Sigmoid colon (tissue), 4 donors: ENCODE measurements around the gene KCNQ2.

Experiments
- CTCF ChIP-seq, 4 experiments: fragments of 450-650 bp in 3 of 4; fragments of 200-600 bp in 1 of 4; IDR thresholded peaks; one replicate each; pipeline ENCODE4 v1.5.1; 2016 to 2019; ENCODE audit warnings: antibody characterized with exemption in 4 of 4, mild to moderate bottlenecking in 3 of 4, moderate library complexity in 2 of 4
- POLR2A ChIP-seq, 2 donors: fragments of 450-650 bp; IDR thresholded peaks; one replicate each; pipeline ENCODE4 v1.6.1; 2016; ENCODE audit warnings: antibody characterized with exemption in 2 of 2, mild to moderate bottlenecking in 2 of 2, moderate library complexity in 2 of 2
- POLR2AphosphoS5 ChIP-seq, 4 donors: sonication (generic); formaldehyde crosslinking; IDR thresholded peaks; one replicate each; pipeline ENCODE4 v1.6.1; 2017; ENCODE audit warnings: antibody characterized with exemption in 4 of 4

- no peak for TF ChIP-seq CTCF (IDR thresholded peaks at IDR 0.05)
- no peak for TF ChIP-seq POLR2A (IDR thresholded peaks at IDR 0.05)
- TF ChIP-seq POLR2AphosphoS5 (IDR thresholded peaks at IDR 0.05), result no peak
Measured at GRCh38 chr20:63387393-63387792, 85.1 kb downstream of the KCNQ2 start.
